ENCODE data around the gene MFSD12.
"Not testable (repeated sequence)": the region's sequence is repeated elsewhere in the genome, so short reads cannot be mapped to it uniquely, and the experiment has no call there.

Gene MFSD12

GRCh38 chr19:3535981-3536380 is 21.4 kb downstream of the MFSD12 start:
- no peak for DNase-seq

GRCh38 chr19:3535563-3535965 is 21.8 kb downstream of the MFSD12 start:
- no peak for DNase-seq

- no peak for DNase-seq
Observed at GRCh38 chr19:3535235-3535535, 22.2 kb downstream of the MFSD12 start.

DNA sequence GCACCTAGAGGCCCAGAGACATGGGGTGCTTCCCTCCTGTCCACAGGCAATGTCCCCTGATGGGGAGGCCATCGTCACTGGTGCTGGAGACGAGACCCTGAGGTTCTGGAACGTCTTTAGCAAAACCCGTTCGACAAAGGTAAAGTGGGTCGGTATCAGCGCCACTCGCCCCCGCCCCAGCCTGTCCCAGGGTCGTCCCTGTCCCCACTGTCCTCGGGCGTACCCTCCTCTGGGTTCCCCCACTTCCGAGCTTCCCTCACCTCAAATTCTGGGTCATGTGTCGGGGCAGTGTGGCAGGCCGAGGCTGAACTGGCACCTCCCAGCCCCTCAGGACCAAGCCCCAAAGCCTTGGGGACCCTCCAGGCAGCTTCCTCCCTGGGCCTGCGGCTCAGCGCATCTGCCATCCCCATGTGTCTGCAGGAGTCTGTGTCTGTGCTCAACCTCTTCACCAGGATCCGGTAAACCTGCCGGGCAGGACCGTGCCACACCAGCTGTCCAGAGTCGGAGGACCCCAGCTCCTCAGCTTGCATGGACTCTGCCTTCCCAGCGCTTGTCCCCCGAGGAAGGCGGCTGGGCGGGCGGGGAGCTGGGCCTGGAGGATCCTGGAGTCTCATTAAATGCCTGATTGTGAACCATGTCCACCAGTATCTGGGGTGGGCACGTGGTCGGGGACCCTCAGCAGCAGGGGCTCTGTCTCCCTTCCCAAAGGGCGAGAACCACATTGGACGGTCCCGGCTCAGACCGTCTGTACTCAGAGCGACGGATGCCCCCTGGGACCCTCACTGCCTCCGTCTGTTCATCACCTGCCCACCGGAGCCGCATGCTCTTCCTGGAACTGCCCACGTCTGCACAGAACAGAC is 22.8 kb downstream of the MFSD12 start:
- no peak for DNase-seq

DNA sequence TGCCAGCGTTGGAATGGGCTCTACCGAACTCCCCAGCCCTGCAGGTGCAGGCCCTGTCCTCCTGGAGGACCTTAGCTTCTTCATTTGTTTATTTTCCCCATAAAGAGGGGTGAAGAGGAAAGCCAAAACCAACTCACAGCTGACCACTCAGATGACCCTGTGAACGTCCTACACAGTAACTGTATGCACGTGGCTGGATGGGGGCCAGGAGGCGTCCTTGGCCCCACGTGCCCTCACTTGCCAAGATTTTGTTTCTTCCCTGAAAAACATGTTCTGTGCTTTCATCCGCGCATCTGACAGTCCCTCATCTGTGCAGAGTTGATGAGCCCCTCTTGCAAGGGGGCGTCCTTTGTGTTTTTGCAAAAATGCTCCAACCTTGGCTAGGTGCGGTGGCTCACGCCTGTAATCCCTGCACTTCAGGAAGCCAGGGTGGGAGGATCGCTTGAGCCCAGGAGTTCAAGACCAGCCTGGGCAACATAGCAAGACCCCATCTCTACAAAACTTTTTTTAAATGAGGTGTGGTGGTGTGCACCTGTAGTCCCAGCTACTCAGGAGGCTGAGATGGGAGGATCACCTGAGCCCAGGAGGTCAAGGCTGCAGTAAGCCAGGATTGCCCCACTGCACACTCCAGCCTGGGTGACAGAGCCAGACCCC is 23.7 kb downstream of the MFSD12 start:
- DNase-seq = no peak

DNA sequence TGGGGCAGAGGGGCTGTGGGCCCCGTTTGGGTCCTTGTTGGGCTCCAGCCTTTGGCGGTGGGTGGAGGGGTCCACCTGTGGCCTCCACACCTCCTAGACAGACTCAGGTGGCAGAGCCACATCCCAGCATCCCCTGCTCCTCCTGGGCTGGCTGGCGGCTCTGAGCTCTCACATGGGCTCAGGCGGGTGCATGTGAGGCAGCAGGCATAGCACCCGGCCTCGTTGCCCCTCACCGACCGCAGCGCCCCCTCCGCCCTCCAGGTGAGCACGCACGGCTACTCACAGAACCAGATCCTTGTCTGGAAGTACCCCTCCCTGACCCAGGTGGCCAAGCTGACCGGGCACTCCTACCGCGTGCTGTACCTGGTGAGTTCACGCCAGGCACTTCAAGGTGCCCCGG is 24.4 kb downstream of the MFSD12 start:
- DNase-seq = no peak

DNA sequence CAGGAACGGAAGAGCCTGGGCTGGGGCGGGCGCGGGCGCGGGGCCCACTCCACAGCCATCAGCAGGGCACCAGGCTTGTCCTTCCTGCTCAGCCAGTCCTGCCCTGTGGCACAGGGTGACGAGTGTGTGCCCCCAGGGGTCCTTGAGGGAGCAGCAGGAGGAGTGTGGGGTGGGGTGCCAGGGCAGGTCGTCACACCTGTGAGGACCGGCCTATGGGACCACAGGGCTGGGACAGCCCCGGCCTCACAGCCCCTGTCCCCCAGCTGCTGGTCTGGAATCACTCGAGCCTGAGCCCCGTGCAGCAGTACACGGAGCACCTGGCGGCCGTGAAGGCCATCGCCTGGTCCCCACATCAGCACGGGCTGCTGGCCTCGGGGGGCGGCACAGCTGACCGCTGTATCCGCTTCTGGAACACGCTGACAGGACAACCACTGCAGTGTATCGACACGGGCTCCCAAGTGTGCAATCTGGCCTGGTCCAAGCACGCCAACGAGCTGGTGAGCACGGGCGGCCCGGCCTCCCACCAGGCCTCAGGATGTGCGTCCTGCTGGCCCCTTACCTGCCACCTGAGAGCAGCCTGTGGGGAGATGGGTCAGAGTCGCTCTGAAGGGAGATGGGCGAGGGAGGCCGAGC is 25.1 kb downstream of the MFSD12 start:
- DNase-seq = no peak

- DNase-seq = no peak
Observed at GRCh38 chr19:3531716-3532115, 25.7 kb downstream of the MFSD12 start.

DNA sequence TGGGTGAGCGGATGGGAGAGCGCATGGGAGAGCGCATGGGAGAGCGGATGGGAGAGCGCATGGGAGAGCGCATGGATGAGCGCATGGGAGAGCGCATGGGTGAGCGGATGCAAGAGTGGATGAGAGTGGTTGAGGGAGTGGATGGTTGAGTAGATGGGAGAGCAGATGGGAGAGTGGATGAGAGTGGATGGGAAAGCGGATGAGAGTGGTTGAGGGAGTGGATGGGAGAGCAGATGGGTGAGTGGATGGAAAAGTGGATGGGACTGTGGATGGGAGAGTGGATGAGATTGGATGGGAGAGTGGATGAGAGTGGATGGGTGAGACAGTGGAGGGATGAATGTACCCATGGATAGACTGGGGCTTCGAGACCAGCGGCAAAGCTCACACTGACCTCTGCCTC is 27.0 kb downstream of the MFSD12 start:
- DNase-seq = no peak

- DNase-seq = not testable (repeated sequence)
Observed at GRCh38 chr19:3529299-3529698, 28.1 kb downstream of the MFSD12 start.

GRCh38 chr19:3528539-3529211 is 28.7 kb downstream of the MFSD12 start:
- no peak for DNase-seq

- no peak for DNase-seq
Observed at GRCh38 chr19:3528080-3528479, 29.3 kb downstream of the MFSD12 start.

DNA sequence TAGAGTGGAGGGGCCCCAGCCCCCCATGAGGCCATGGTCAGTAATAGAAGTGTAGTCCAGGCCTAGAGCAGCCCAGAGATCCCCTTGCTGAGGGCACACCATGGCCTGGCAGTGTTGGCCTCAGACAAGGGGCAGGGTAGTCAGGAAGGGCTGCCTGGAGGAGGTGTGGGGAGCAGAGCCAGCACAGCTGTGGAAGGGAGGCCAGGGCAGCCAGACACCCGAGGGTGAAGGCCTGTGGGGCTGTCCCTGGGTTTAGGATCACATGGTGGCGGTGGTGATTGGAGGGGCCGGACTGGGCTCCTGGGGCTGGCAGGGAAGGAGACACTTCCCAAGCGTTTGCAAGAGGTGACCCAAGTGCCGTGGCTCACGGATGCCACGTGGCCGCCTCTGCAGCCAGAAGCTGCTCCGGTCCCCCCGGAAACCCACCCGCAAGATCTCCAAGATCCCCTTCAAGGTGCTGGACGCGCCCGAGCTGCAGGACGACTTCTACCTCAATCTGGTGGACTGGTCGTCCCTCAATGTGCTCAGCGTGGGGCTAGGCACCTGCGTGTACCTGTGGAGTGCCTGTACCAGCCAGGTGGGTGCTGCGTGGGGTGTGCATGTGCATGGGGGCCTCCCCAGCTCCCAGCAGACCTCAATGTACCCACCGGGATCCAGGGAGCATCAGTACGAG is 30.0 kb downstream of the MFSD12 start:
- DNase-seq = no peak

- no peak for DNase-seq
Observed at GRCh38 chr19:3526507-3527237, 30.7 kb downstream of the MFSD12 start.

DNA sequence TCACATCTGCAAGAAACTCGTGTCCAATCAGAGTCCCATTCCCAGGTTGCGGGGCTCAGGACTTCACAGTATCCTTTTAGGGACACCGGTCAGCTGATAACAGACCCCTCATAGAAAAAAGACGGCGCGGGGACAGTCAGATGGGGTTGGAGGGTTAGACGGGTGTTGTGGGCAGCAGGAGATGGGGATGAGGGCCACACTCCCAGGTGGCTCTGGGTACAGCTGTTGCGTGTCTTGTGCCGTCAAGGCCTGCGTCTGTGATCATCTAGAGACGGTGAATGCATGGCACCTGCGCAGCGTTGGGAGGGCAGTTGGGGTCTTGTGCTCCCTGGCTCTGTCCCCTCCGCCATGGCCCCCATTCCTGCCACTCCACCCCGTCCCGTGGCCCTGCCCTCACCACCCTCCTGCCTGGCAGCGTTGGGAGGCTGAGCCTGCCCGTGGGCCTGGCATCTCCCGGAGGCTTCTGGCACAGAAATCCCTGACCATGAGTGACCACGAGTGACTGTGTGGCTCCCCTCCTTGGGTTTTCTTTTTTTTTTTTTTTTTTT is 32.4 kb downstream of the MFSD12 start:
- no peak for DNase-seq

DNA sequence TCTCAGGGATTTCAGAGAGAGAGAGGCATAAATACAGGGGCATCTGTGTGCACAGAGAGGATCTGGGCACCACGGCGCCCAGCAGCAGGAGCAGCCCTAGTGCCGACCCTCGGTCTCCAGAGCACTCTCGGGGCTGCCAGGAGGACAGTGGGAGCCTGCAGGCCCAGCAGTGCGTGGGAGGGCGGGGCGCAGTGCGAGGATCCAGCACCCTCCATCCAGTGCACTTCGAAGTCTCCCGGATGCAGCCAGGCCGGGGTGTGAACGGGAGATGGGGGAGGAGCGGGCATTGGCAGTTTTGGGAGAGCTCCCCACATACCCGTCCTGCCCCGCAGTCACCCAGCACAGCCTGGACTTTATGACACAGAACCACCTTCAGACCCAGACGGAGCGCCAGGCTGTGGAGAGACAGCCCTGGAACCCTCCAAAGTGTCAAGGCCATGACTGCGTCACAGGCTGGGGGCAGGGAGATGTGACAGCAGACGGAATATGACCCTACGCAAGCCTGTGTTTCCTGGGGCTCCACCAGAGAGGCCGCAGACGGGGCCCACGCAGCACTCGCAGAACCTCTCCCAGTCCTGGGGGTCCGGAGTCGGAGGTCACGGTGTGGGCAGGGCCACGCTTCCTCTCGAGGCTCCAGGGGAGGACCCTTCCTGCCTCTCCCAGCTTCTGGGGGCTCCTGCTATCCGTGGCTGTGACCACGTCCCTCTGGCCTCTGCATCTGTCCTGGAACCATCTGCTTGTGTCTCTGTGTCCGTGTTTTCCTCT is 33.1 kb downstream of the MFSD12 start:
- DNase-seq = no peak

DNA sequence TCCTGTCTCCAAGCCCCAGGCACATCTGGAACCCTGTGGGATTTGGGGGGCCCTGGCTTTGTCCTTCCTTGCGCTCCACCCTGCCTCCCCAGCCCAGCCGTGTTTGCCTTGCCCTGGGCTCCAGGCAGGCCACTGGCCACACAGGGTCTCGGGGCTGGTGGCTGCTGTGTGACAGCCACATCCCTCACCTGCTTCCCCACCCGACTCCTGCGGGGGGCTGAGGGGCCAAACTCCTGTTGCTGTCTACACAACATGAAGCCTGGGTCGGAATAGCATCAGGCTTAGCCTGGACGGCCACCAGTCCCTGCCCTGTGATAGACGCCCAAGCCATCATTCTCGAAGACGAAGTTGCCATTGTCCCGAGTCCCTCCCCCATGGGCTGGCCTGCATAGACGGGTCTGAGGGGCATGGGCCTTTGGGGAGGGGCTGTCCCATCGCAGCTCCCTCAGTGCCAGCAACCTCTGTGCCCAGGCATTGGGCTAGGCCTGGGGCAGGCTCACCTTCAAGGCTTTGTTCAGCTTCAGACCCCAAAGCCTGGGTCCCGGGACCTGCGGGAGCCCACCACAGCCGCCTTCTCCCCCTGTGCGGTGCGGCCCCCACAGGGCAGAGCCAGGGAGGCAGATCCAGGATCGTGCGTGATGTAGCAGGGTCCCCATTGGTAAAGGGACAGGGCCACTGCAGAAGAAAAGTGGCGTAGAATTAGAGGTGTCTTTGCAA is 33.9 kb downstream of the MFSD12 start:
- no peak for DNase-seq

- no peak for DNase-seq
Observed at GRCh38 chr19:3522421-3523360, 34.7 kb downstream of the MFSD12 start.

- DNase-seq = no peak
Observed at GRCh38 chr19:3521104-3521445, 36.3 kb downstream of the MFSD12 start.
